Measurements from ENCODE around the gene ACADM.
"Not testable (repeated sequence)": the region's sequence is repeated elsewhere in the genome, so short reads cannot be mapped to it uniquely, and the experiment has no call there.

- TF ChIP-seq CTCF, EZH2 (IDR thresholded peaks at IDR 0.05): not testable (repeated sequence)
Observed at GRCh38 chr1:75801480-75801879, 77.0 kb downstream of the ACADM start.

Data from neural progenitor cell (in vitro differentiated cells).